ENCODE data around the gene SCEL.

SCEL gene

GRCh38 chr13:77678691-77679235 lies 143.3 kb downstream of the SCEL start:
- no peak for DNase-seq

- DNase-seq: no peak
These were observed 152.3 kb downstream of the SCEL start for GRCh38 chr13:77687799-77688198.

DNA sequence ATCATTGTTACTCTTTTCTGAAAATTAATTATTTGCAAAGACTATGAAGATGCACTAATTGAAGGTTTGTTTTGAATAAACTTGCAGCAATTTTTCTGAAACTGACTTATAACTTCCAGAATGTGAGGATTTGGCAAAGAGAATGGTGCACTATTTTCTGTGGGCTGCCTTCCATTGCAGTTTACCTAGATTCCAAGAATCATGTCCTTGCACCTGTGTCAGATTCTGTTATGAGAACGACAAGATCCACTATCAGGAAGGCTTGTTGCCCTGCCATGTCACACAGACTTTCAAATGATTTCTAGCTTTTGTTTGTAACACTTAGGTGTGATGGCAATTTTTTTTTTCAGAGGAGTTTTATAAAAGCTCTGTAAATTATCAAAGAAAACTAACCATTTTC lies 156.4 kb downstream of the SCEL start:
- no peak for DNase-seq

- no peak for DNase-seq
These were observed 157.4 kb downstream of the SCEL start for GRCh38 chr13:77692746-77693448.

GRCh38 chr13:77693449-77693940 lies 158.0 kb downstream of the SCEL start:
- no peak for DNase-seq
